GM06990 (cell line): Measurements from ENCODE around the gene PPP1CA.
A peak's percentile ranks its signal among the peaks of the same experiment; 100 is the strongest.

Source experiments
- DNase-seq: peaks from one replicate; pipeline ENCODE4 v3.0.0-alpha.2; 2011; ENCODE audit not compliant: insufficient read length; ENCODE audit errors: extremely low read depth
- H3K27me3 ChIP-seq: replicated peaks from 2 replicates; pipeline ENCODE4 v1.6.0; 2011; ENCODE audit warnings: low read length; ENCODE audit not compliant: control insufficient read depth, insufficient read depth
- H3K36me3 ChIP-seq: 2 replicates; pipeline ENCODE4 v1.5.1; 2011; ENCODE audit warnings: low read length; ENCODE audit not compliant: control insufficient read depth, insufficient read depth
- H3K4me3 ChIP-seq: replicated peaks from 2 replicates; pipeline ENCODE4 v1.5.1; 2011; ENCODE audit warnings: low read depth, mild to moderate bottlenecking, control low read depth, low read length
- CTCF ChIP-seq: IDR thresholded peaks from 2 replicates; pipeline ENCODE4 v1.5.1; 2011; ENCODE audit warnings: low read length, control low read depth, mild to moderate bottlenecking, inconsistent platforms; ENCODE audit not compliant: insufficient read depth, poor library complexity, severe bottlenecking

PPP1CA gene

GRCh38 chr11:67423466-67423865 is 21.8 kb upstream of the PPP1CA start:
- no peak for TF ChIP-seq CTCF
- H3K4me3 ChIP-seq = no peak overlapping the region
- no peaks in the 10 kb centered on the region for H3K36me3 ChIP-seq

GRCh38 chr11:67422891-67423290 is 21.2 kb upstream of the PPP1CA start:
- no peak for DNase-seq
- Histone ChIP-seq H3K4me3 (no peak overlapping the region), H3K27me3 (no peaks in the 10 kb centered on the region), H3K36me3 (no peaks in the 10 kb centered on the region)
- TF ChIP-seq CTCF = no peak

More at GRCh38 chr11:67423466-67423865, 21.8 kb upstream of the PPP1CA start:
- DNase-seq = no peak
- no peaks in the 10 kb centered on the region for H3K27me3 ChIP-seq

GRCh38 chr11:67421430-67422031 is 19.9 kb upstream of the PPP1CA start:
- TF ChIP-seq CTCF = no peak
- Histone ChIP-seq H3K4me3 (peak overlapping the region; percentile 22; the same call in 1 of the 2 replicates), H3K36me3 (no peaks in the 10 kb centered on the region), H3K27me3 (no peaks in the 10 kb centered on the region)
- no peak for DNase-seq

- TF ChIP-seq CTCF = no peak
- Histone ChIP-seq H3K36me3 (no peaks in the 10 kb centered on the region), H3K4me3 (peak overlapping the region; percentile 54), H3K27me3 (no peaks in the 10 kb centered on the region)
- DNase-seq = peak; percentile 93
Measured at GRCh38 chr11:67420646-67421429, 19.2 kb upstream of the PPP1CA start.

GRCh38 chr11:67420147-67420645 is 18.5 kb upstream of the PPP1CA start:
- Histone ChIP-seq H3K4me3 (peak overlapping the region; percentile 54), H3K27me3 (no peaks in the 10 kb centered on the region; the same call in 1 of the 2 replicates)
- TF ChIP-seq CTCF = no peak

More at GRCh38 chr11:67420147-67420645, 18.5 kb upstream of the PPP1CA start:
- no peaks in the 10 kb centered on the region for H3K36me3 ChIP-seq
- DNase-seq = no peak
